Epithelial cell of esophagus (primary cell): ENCODE results near the gene AUTS2.

ENCODE experiments used
- DNase-seq: peaks from one replicate; pipeline ENCODE4 v3.0.0; 2010; ENCODE audit warnings: low read depth
- H3K4me3 ChIP-seq: 2 replicates; pipeline ENCODE4 v1.5.1; 2011; ENCODE audit warnings: mild to moderate bottlenecking, low read length, control low read depth
- TF ChIP-seq, protein P1 (sequence below): IDR thresholded peaks from 2 replicates; pipeline ENCODE4 v1.5.1; 2011; ENCODE audit warnings: low read depth, mild to moderate bottlenecking, low read length, control low read depth, inconsistent platforms; ENCODE audit not compliant: insufficient read depth; ENCODE audit errors: missing control alignments

Gene AUTS2

DNA sequence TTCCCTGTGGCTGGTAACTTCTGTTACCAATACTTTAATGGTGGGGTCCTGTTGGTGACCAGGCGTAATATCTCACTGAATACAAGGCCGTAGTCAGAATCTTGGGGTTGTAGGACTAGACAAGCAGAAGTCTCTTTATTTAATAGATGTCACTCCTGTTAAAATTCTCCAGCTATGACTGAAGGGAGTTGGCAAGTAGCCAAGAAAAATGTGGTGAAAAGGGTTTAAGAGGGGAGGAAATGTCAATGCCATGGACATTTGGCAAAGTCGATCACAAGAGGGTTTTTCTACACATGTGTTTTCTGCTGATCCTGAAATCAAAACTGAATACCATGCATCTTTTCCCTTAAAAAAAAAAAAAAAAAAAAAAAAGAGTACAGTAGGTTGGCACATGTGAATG, 533.5 kb downstream of the AUTS2 start:
- H3K4me3 ChIP-seq: no peak overlapping the region
- TF ChIP-seq, protein P1, sequence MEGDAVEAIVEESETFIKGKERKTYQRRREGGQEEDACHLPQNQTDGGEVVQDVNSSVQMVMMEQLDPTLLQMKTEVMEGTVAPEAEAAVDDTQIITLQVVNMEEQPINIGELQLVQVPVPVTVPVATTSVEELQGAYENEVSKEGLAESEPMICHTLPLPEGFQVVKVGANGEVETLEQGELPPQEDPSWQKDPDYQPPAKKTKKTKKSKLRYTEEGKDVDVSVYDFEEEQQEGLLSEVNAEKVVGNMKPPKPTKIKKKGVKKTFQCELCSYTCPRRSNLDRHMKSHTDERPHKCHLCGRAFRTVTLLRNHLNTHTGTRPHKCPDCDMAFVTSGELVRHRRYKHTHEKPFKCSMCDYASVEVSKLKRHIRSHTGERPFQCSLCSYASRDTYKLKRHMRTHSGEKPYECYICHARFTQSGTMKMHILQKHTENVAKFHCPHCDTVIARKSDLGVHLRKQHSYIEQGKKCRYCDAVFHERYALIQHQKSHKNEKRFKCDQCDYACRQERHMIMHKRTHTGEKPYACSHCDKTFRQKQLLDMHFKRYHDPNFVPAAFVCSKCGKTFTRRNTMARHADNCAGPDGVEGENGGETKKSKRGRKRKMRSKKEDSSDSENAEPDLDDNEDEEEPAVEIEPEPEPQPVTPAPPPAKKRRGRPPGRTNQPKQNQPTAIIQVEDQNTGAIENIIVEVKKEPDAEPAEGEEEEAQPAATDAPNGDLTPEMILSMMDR: no peak
- DNase-seq: no peak

DNA sequence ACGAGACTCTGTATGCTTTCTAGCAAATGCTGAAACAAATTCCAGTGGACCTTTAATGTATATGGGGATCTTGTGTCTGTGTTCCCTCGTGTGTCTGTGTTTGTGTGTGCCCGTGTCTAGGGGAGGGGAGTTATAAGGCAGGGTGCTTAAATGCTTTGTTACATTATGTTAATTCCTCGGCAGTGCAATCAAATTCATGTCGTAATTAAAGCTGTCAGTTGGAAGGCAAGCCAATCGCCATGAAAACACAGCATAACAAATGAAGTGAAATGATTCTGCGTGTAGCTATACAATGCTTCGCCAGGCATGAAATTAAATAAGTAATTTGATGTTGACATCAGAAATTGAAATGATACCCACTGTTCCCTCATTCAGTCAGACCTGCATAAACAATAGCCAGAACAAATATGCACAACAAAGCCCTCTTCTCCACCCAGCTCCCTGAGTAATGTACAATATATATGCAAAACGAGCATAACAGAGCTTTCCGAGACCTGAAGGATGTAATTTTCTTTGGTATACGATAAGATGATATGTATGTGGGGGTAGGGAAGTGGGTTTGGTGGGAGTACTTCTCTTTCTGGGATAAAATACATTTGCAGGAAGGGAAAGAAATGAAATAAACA, 534.1 kb downstream of the AUTS2 start:
- no peak for DNase-seq
- TF ChIP-seq, protein P1: no peak
- no peak overlapping the region for H3K4me3 ChIP-seq

DNA sequence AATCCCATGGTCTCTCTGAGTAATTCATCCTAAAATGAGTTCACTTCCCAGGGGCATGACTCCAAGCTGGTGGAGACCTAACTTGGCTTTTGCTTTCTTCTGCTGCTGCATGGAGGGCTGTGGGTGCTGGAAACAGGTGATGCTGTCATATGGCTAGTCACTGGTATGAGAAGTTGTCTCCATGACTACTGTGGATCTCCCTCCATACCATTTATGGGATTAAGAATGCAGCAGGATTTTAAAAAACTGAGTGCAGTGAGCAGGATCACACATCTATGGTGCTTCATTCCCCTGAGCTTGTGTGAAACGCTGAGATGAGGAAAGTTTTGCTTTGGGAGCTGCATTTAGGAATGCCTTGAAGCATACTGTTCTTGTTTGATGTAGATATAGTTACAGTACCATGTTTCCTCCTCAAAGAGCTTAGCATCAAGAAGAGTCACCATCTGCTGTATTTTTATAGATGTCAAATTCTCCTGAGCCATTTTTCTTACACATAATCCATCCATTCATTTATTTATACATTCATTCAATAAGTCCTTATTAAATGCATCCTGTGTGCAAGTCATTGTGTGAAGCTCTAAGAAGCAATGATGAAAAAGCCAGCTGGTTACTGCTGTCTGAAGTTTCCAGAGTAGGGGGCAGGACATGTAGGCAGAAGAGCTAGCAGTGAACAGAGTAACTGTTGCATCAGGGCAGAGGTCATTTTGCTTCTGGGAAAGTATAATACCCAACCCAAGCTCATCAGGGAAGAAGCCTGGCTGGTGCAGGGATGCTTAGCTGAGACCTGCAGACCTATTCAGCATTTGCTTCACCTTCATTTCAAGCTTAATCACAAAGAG, 534.8 kb downstream of the AUTS2 start:
- TF ChIP-seq, protein P1: no peak
- no peak for DNase-seq
- no peak overlapping the region for H3K4me3 ChIP-seq

DNA sequence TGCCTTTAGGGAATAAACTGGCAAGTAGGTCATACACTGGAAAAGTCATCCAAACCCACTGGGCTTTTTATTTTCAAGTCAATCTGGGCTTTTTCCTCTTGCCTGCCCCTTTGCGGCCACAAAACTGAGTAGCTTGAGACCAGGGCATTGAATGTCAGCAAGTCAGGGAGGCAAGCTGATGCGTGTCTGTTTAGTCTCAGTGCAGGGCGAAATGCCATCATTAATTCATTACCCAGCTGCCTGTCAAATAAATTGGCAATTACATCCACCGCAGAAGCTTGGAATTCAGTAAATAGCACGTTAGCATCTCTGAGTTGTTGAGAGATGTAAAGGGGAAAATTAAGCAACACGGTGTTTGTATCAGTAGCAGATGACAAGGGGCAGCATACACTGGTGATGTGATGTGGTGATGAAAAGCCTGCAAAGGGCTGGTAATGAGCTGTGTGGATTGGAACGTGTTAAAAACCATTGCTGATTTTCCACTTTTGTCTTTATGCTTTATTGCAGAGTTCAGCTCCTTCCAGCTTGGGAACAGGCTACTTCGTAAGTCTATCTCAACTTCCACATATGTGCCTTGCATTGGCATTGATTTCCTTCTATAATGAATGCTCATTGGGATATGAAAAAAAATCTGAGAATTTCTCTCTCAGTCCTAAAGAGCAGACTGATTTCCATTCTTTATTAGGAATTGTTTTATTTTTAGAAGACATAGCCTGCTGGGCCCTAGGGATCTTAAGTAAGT, 535.9 kb downstream of the AUTS2 start:
- TF ChIP-seq, protein P1: no peak
- no peak for DNase-seq
- H3K4me3 ChIP-seq: no peak overlapping the region

DNA sequence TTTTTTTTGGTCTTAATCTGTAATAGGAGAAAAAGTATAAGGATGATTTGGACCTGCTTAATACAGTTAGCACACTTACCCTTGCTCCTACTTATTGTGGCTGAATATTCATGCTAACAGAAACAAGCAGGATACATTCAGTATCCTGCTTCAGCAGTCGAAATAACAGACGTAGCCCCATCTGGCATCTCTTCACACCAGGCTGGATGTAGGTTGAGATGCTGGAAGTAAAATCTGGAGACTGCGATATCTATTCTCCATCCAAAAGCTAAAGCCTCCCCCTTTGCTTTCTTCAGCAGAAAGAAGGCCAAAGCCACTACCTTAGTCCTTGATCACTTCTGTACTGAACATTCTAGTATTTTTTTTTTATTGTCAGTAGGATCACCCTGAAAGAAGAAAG, 537.4 kb downstream of the AUTS2 start:
- H3K4me3 ChIP-seq: no peak overlapping the region
- TF ChIP-seq, protein P1: no peak
- no peak for DNase-seq

DNA sequence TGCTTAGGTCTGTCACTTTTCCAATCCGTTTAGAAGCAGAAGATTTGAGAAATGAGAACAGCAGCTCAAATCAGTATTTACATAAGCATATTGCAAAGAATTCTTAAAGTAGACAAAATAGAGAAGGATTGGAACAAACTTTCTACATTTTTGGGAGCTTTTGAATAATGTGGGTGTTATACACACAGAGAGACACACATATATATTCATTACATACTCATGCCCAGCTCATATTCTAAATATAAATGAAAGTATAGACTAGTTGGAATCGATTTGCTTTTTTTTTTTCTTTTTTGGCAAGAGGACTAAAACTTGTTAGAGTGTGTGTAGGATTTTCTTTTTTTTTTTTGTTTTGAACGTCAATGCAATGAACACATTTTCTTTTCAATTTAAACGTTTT, 538.9 kb downstream of the AUTS2 start:
- no peak overlapping the region for H3K4me3 ChIP-seq
- TF ChIP-seq, protein P1: no peak
- no peak for DNase-seq
